A549 (cell line): ENCODE data around the gene HAS3.

Experiments
- CEBPB ChIP-seq, 2 experiments: fragments of >200 bp in 1 of 2; sonication (Bioruptor Twin) in 1 of 2; formaldehyde crosslinking in 1 of 2; IDR thresholded peaks; 2 replicates each; pipeline ENCODE4 v1.6.1; 2012 to 2016
- CTCF ChIP-seq: fragments of >200 bp; sonication (Bioruptor Twin); formaldehyde crosslinking; IDR thresholded peaks from 3 replicates; pipeline ENCODE4 v1.5.1; 2016
- EP300 ChIP-seq, 2 experiments: fragments of >200 bp; sonication (Bioruptor Twin); formaldehyde crosslinking; IDR thresholded peaks; 2 replicates in 1 of 2; 3 replicates in 1 of 2; pipeline ENCODE4 v1.6.1; 2016 to 2017
- POLR2A ChIP-seq: IDR thresholded peaks from 2 replicates; pipeline ENCODE4 v1.6.1; 2012; ENCODE audit warnings: mild to moderate bottlenecking, low read length
- REST ChIP-seq: fragments of 200-600 bp; sonication (generic); IDR thresholded peaks from 2 replicates; pipeline ENCODE4 v1.6.1; 2016; ENCODE audit warnings: antibody characterized with exemption, mild to moderate bottlenecking, moderate library complexity
- ZNF302 ChIP-seq: fragments of 250-450 bp; sonication (Bioruptor Pico); IDR thresholded peaks from 2 replicates; pipeline ENCODE4 v1.9.0; 2021; ENCODE audit warnings: inconsistent platforms, mild to moderate bottlenecking, moderate library complexity

GRCh38 chr16:69055980-69056379, 49.5 kb upstream of the HAS3 start:
- no peak for TF ChIP-seq CTCF
- TF ChIP-seq CEBPB (IDR thresholded peaks at IDR 0.05), result no peak
- no peak for TF ChIP-seq EP300 (IDR thresholded peaks at IDR 0.05)
- no peak for TF ChIP-seq REST
- no peak for TF ChIP-seq POLR2A
- no peak for TF ChIP-seq ZNF302 (CRISPR knock-in tag)
